K562 (cell line): ENCODE measurements around the gene TRIM47. TPM values are rescaled to one million over a fixed set of nuclear protein-coding genes. Genes with fewer than 3 reads are reported as not detected.

Source experiments
- CHD7 ChIP-seq: fragments of 200-600 bp; sonication (generic); IDR thresholded peaks from one replicate; pipeline ENCODE4 v1.6.1; 2012; ENCODE audit warnings: mild to moderate bottlenecking, low read depth, low read length, inconsistent platforms
- ESRRA ChIP-seq: fragments of 450-650 bp; IDR thresholded peaks from 2 replicates; pipeline ENCODE4 v1.6.1; 2014; ENCODE audit warnings: low read depth, mild to moderate bottlenecking, moderate library complexity, borderline replicate concordance
- FOXP1 ChIP-seq: sonication (generic); formaldehyde crosslinking; IDR thresholded peaks from 2 replicates; pipeline ENCODE4 v1.8.0; 2022; ENCODE audit warnings: mild to moderate bottlenecking, missing genetic modification reagents
- NFXL1 ChIP-seq: fragments of 450-650 bp; formaldehyde crosslinking; IDR thresholded peaks from 2 replicates; pipeline ENCODE4 v1.4.0; 2021; ENCODE audit warnings: mild to moderate bottlenecking
- NFYB ChIP-seq: IDR thresholded peaks from 2 replicates; pipeline ENCODE4 v1.6.1; 2011; ENCODE audit warnings: mild to moderate bottlenecking, moderate library complexity; ENCODE audit not compliant: insufficient read length; ENCODE audit errors: extremely low read depth
- TRIM24 ChIP-seq, 2 experiments: fragments of 450-650 bp; IDR thresholded peaks; 2 replicates each; pipeline ENCODE4 v1.6.1; 2016
- polyA plus RNA-seq, 8 experiments: library from polyadenylated mRNA; depleted of rRNA in 4 of 8; stranded (reverse) in 5 of 8; unstranded in 3 of 8; fragments of >200 nt; fragmentation: Nextera tagmentation in 2 of 8; fragmentation: Illumina TruSeq in 1 of 8; extraction: Ambion mirVana in 2 of 8; extraction: Trizol in 1 of 8; gene quantifications; 2 replicates each; pipeline versions ENCODE4 v1.2.1 to v1.2.3, GENCODE V29; 2011 to 2014; ENCODE audit warnings: inconsistent platforms in 1 of 8, missing spikeins in 1 of 8
- total RNA-seq, 7 experiments: library from RNA; depleted of rRNA in 6 of 7; stranded (reverse); fragments of >200 nt in 6 of 7; fragmentation: Illumina TruSeq in 2 of 7; extraction: Trizol in 2 of 7; gene quantifications; 2 replicates each; pipeline versions ENCODE4 v1.2.1 to v1.2.3, GENCODE V29; 2011 to 2021; ENCODE audit warnings: low replicate concordance in 1 of 7

Gene TRIM47
- total and polyA plus RNA-seq, 9 of the 15 experiments (the other 6 are each of a cell fraction or from before 2014, with no cell fraction given) = 0.56 to 6.1 (median 3.2) TPM

- TF ChIP-seq CHD7 (no peak), ESRRA (no peak), FOXP1 (CRISPR knock-in tag) (no peak), NFXL1 (no peak), NFYB (no peak), TRIM24 (IDR thresholded peaks at IDR 0.05) (no peak)
Measured at GRCh38 chr17:75829747-75830146, 48.6 kb downstream of the TRIM47 start (continued).
